GM13977 (cell line): ENCODE data around the gene C19orf85.

ENCODE experiments used
- DNase-seq: peaks from one replicate; pipeline ENCODE4 v3.0.0; 2012; ENCODE audit warnings: low spot score
- in situ Hi-C: fragments of 300-500 bp; cut with MboI; formaldehyde crosslinking; loops from one replicate; pipeline ENCODE4 v1.12.0; 2022; ENCODE audit warnings: low sequenced_read_pairs, low pct_unique_long_range_greater_than_20kb, mixed read lengths, inconsistent platforms; ENCODE audit not compliant: unreplicated experiment
- TF ChIP-seq, protein P1 (sequence below): IDR thresholded peaks from 2 replicates; pipeline ENCODE4 v1.5.1; 2012; ENCODE audit warnings: mild to moderate bottlenecking, control low read depth; ENCODE audit not compliant: insufficient read depth; ENCODE audit errors: extremely low read depth, missing control alignments

C19orf85 gene

DNA sequence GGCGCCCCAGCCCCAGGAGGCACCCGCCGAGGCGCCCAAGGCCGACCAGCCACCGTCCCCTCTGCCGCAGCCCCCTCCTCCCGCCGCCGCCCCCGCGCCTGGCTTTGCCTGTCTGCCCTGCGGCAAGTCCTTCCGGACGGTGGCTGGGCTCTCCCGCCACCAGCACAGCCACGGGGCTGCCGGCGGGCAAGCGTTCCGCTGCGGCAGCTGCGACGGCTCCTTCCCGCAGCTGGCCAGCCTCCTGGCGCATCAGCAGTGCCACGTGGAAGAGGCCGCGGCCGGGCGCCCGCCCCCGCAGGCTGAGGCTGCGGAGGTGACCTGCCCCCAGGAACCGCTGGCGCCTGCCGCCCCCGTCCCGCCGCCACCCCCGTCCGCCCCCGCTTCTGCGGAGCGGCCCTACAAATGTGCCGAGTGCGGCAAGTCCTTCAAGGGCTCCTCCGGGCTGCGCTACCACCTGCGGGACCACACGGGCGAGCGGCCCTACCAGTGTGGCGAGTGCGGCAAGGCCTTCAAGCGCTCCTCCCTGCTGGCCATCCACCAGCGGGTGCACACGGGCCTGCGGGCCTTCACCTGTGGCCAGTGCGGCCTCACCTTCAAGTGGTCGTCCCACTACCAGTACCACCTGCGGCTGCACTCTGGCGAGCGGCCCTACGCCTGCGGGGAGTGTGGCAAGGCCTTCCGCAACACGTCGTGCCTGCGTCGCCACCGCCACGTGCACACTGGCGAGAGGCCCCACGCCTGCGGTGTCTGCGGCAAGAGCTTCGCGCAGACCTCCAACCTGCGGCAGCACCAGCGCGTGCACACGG lies 17.8 kb upstream of the C19orf85 start:
- TF ChIP-seq, protein P1, sequence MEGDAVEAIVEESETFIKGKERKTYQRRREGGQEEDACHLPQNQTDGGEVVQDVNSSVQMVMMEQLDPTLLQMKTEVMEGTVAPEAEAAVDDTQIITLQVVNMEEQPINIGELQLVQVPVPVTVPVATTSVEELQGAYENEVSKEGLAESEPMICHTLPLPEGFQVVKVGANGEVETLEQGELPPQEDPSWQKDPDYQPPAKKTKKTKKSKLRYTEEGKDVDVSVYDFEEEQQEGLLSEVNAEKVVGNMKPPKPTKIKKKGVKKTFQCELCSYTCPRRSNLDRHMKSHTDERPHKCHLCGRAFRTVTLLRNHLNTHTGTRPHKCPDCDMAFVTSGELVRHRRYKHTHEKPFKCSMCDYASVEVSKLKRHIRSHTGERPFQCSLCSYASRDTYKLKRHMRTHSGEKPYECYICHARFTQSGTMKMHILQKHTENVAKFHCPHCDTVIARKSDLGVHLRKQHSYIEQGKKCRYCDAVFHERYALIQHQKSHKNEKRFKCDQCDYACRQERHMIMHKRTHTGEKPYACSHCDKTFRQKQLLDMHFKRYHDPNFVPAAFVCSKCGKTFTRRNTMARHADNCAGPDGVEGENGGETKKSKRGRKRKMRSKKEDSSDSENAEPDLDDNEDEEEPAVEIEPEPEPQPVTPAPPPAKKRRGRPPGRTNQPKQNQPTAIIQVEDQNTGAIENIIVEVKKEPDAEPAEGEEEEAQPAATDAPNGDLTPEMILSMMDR, result no peak
- DNase-seq, result no peak
- in situ Hi-C loops, result no loop called here

DNA sequence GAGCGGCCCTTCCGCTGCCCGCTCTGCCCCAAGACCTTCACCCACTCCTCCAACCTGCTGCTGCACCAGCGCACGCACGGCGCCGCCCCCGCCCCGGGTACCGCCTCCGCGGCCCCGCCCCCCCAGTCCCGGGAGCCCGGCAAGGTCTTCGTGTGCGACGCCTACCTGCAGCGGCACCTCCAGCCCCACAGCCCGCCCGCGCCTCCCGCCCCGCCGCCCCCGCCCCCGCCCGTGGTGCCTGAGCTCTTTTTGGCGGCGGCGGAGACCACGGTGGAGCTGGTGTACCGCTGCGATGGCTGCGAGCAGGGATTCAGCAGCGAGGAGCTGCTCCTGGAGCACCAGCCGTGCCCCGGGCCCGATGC lies 17.2 kb upstream of the C19orf85 start:
- TF ChIP-seq, protein P1, result no peak
- no peak for DNase-seq
- in situ Hi-C loops, result no loop called here

DNA sequence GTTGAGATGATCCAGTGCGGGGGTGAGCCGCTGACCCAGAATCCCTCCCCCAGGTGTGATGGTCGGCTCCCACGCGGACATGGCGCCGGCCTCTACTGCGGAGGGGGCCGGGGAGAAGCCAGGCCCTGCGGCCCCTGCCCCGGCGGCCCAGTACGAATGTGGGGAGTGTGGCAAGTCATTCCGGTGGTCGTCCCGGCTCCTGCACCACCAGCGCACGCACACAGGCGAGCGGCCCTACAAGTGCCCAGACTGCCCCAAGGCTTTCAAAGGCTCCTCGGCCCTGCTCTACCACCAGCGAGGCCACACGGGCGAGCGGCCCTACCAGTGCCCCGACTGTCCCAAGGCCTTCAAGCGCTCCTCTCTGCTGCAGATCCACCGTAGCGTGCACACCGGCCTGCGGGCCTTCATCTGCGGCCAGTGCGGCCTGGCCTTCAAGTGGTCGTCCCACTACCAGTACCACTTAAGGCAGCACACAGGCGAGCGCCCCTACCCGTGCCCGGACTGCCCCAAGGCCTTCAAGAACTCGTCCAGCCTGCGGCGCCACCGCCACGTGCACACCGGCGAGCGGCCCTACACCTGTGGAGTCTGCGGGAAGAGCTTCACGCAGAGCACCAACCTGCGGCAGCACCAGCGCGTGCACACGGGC lies 16.7 kb upstream of the C19orf85 start:
- TF ChIP-seq, protein P1, result no peak
- in situ Hi-C loops, result no loop called here
- DNase-seq, result no peak

DNA sequence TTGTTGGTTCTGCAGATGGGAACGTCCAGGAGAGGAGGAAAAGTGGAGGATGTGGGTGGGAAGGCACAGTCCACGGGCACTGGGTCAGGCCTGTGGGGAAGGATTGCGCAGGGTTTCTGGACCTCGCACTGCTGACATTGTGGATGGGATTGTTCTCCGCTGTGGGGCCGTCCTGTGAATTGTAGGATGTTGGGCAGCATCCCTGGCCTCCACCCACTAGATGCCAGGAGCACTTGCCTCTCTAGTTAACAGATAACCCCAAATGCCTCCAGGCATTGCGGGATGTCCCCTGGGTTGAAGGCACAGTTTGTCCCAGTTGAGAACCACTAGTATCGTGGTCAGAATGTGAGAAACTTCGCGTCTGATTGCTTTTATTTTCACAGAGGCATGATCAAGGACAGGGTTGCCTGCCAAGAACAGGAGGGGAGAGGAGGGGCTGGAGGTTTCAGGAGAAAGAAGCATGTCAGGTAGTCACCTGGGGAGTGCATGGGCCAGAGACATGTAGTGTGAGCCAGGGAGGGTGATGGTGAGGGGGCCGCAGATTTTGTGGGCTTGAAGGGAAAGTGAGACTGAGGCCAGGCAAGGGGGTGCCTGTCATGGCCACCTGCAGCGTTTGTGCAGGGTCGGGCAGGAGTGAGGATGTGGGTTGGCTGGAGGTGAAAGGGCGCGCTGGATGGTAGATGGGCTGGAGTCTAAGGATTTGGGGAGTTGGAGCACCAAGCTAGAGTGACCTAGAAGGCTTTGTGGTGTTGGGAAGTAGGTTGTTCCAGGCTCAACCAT lies 15.1 kb upstream of the C19orf85 start:
- TF ChIP-seq, protein P1, result no peak
- DNase-seq, result no peak
- in situ Hi-C loops, result no loop called here

DNA sequence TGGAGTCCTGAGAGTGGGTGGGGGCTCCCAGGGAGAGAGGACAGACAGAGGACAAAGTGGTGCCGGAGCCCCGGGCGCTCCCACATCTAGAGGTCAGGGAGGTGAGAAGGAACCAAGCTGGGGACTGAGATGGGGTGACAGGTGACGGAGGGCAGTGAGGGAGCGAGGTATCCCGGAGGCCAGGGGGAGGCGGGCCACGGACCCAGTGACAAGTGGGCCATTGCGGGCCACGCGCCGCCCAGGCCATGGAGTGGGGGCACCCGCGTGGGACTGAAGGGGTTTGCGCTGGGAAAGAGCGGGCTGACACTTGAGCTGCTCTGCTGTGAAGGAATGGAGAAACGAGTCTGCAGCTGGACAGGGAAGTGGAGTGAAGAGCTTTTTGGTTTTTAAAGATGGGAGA lies 14.5 kb upstream of the C19orf85 start:
- in situ Hi-C loops, result no loop called here
- TF ChIP-seq, protein P1, result no peak
- DNase-seq, result no peak

DNA sequence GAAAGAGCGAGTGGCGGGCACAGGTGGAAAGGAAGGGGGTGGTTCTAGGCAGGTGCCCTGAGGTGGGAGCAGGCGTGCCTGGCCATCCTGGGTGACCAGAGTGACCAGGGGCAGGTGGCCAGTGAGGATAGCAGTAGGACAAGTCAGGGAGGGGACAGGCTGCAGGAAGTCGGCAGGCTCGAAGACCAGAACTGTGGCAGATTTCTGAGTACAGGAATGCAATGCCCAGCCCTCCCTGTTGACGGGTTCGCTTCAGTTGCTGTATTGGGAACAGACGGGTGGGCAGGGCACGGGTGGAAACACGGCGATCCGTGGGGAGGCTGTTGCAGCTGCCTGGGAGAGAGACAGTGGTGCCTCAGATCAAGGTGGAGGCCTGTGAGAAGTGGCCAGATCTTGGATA lies 13.8 kb upstream of the C19orf85 start:
- in situ Hi-C loops, result no loop called here
- TF ChIP-seq, protein P1, result no peak
- DNase-seq, result no peak
